K562 (cell line): ENCODE data around the gene HRH4.

ENCODE experiments used
- HEY1 ChIP-seq: fragments of 250-450 bp; sonication (Bioruptor Pico); IDR thresholded peaks from 2 replicates; pipeline ENCODE4 v1.5.0; 2020; ENCODE audit warnings: mild to moderate bottlenecking, moderate library complexity, borderline replicate concordance
- NFATC3 ChIP-seq: fragments of 450-650 bp; IDR thresholded peaks from 2 replicates; pipeline ENCODE4 v1.6.1; 2017; ENCODE audit warnings: mild to moderate bottlenecking
- RFX1 ChIP-seq: fragments of 450-650 bp; IDR thresholded peaks from 2 replicates; pipeline ENCODE4 v1.6.1; 2016; ENCODE audit warnings: mild to moderate bottlenecking, moderate library complexity
- SIN3A ChIP-seq, 2 experiments: fragments of 150-350 bp in 1 of 2; IDR thresholded peaks; 2 replicates each; pipeline ENCODE4 v1.6.1; 2011 to 2016; ENCODE audit warnings: borderline replicate concordance in 2 of 2, low read depth in 2 of 2, low read length in 2 of 2, mild to moderate bottlenecking in 2 of 2, moderate library complexity in 2 of 2; ENCODE audit not compliant: control insufficient read depth in 1 of 2
- SUPT5H ChIP-seq: fragments of 450-650 bp; IDR thresholded peaks from 2 replicates; pipeline ENCODE4 v1.6.1; 2016
- TF ChIP-seq, protein P1 (sequence below): sonication (generic); formaldehyde crosslinking; IDR thresholded peaks from 2 replicates; pipeline ENCODE4 v1.8.0; 2023; ENCODE audit warnings: missing genetic modification reagents, mild to moderate bottlenecking, borderline replicate concordance

DNA sequence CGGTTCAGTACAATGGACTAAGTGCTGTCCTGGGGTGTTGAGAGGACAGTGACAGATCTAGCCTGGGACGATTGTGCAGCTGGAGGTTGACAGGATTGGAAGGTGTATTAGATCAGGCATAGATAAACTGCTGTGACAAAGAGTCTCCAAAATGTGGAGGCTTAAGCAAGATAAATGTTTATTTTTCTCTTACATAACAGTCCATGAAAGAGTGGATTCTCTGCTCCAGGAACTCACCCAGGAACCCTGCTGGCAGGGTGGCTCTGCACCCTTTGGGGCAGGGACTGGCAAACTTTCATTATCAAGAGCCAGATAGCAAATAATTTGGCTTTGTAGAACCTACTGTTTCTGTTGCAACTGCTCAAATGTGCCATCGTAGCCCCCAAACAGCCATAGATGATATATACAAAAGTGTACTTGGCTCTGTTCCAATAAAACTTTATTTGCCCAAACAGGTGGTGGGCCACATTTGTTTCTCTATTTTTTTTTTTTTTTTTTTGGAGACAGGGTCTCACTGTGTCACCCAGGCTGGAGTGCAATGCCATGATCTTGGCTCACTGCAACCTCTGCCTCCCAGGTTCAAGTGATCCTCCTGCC, 9.7 kb downstream of the HRH4 start:
- no peak for TF ChIP-seq SIN3A (IDR thresholded peaks at IDR 0.05; ENCODE audit: borderline replicate concordance in 2 of 2, control insufficient read depth in 1 of 2, low read depth in 2 of 2, low read length in 2 of 2)
- TF ChIP-seq NFATC3 = no peak
- no peak for TF ChIP-seq SUPT5H
- TF ChIP-seq, protein P1, sequence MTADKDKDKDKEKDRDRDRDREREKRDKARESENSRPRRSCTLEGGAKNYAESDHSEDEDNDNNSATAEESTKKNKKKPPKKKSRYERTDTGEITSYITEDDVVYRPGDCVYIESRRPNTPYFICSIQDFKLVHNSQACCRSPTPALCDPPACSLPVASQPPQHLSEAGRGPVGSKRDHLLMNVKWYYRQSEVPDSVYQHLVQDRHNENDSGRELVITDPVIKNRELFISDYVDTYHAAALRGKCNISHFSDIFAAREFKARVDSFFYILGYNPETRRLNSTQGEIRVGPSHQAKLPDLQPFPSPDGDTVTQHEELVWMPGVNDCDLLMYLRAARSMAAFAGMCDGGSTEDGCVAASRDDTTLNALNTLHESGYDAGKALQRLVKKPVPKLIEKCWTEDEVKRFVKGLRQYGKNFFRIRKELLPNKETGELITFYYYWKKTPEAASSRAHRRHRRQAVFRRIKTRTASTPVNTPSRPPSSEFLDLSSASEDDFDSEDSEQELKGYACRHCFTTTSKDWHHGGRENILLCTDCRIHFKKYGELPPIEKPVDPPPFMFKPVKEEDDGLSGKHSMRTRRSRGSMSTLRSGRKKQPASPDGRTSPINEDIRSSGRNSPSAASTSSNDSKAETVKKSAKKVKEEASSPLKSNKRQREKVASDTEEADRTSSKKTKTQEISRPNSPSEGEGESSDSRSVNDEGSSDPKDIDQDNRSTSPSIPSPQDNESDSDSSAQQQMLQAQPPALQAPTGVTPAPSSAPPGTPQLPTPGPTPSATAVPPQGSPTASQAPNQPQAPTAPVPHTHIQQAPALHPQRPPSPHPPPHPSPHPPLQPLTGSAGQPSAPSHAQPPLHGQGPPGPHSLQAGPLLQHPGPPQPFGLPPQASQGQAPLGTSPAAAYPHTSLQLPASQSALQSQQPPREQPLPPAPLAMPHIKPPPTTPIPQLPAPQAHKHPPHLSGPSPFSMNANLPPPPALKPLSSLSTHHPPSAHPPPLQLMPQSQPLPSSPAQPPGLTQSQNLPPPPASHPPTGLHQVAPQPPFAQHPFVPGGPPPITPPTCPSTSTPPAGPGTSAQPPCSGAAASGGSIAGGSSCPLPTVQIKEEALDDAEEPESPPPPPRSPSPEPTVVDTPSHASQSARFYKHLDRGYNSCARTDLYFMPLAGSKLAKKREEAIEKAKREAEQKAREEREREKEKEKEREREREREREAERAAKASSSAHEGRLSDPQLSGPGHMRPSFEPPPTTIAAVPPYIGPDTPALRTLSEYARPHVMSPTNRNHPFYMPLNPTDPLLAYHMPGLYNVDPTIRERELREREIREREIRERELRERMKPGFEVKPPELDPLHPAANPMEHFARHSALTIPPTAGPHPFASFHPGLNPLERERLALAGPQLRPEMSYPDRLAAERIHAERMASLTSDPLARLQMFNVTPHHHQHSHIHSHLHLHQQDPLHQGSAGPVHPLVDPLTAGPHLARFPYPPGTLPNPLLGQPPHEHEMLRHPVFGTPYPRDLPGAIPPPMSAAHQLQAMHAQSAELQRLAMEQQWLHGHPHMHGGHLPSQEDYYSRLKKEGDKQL (CRISPR knock-in tag) = no peak
- no peak for TF ChIP-seq RFX1
- TF ChIP-seq HEY1 (CRISPR knock-in tag) = no peak
